ENCODE results near the gene THG1L.
"Not testable (repeated sequence)": the region's sequence is repeated elsewhere in the genome, so short reads cannot be mapped to it uniquely, and the experiment has no call there.

Gene THG1L

DNA sequence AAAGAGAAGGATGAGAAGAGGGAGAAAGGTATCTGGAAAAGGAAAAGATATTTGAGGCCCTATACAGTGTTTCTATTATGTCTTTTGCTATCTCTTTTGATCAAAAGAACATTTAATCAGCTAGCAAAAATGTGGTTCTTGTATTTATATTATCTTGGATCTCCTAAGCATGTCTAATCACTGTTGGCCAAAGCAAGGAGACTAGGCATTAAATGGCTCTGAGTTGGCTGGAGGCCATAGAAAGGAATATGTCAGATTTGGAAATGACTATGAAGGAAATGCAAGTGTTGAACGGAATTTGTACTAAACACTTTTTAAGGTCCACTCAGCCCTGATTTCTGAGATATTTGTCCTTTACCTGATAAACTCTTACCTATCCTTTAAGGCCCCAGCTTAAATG, 22.4 kb upstream of the THG1L start:
- Histone ChIP-seq H3K27ac (ENCODE audit: low read depth, low read length, severe bottlenecking) (no peak overlapping the region), H3K4me1 (ENCODE audit: control insufficient read depth, insufficient read depth, low read length, poor library complexity, severe bottlenecking) (no peaks in the 10 kb centered on the region), H3K4me3 (ENCODE audit: extremely low read depth, insufficient read depth, low read length, poor library complexity, severe bottlenecking) (no peak overlapping the region), H3K36me3 (ENCODE audit: control insufficient read depth, insufficient read depth, low read length) (no peaks in the 10 kb centered on the region), H3K9me3 (ENCODE audit: control insufficient read depth, low read length) (no peaks in the 10 kb centered on the region)
- no CpG with 5 or more reads among the region's 1 CpG for WGBS, 2 experiments (ENCODE audit: insufficient coverage in 2 of 2)

DNA sequence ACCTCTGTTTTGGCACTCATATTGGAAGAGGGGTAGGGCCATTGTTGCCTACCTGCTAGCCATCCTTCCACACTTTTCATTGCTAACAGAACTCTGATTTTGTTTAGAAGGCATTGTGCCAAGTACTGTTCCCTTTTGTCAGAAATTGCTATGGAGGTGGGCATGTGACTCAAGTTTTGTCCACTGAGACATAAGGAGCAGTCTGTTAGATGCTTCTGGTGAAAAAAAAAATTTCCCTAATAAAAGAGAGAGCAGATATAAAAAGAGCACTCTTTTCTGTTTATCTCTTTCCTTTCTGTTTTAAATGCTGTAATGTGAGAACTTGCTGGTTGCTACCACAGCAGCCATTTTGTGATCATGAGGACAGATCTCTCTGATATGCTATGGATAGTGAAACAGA, 21.9 kb upstream of the THG1L start:
- no peaks in the 10 kb centered on the region for H3K36me3 ChIP-seq (ENCODE audit: control insufficient read depth, insufficient read depth, low read length)
- no peaks in the 10 kb centered on the region for H3K4me1 ChIP-seq (ENCODE audit: control insufficient read depth, insufficient read depth, low read length, poor library complexity, severe bottlenecking)
- H3K27ac ChIP-seq (ENCODE audit: low read depth, low read length, severe bottlenecking) = no peak overlapping the region
- no peaks in the 10 kb centered on the region for H3K9me3 ChIP-seq (ENCODE audit: control insufficient read depth, low read length)
- H3K4me3 ChIP-seq (ENCODE audit: extremely low read depth, insufficient read depth, low read length, poor library complexity, severe bottlenecking) = no peak overlapping the region

DNA sequence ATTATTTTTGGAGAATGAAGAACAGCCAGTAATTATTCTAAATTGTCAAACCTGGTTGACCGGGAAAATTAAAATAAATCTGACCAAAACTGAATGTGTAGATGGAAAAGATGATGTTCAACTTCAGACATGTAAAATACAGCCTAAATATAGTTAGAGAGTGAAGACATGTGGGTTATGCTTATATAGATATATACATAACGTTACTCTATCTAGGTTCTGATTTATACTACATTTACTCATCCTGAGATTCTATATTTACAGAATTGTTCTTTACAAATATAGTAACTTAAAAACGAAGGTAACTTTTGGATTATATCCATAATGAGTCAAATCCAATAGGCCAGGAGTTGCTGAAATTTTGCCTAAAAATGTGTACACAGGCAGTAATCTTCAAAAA, 20.8 kb upstream of the THG1L start:
- no CpG with 5 or more reads among the region's 3 CpGs for WGBS, 2 experiments (ENCODE audit: insufficient coverage in 2 of 2)
- Histone ChIP-seq H3K9me3 (ENCODE audit: control insufficient read depth, low read length) (no peaks in the 10 kb centered on the region), H3K36me3 (ENCODE audit: control insufficient read depth, insufficient read depth, low read length) (no peaks in the 10 kb centered on the region), H3K4me3 (ENCODE audit: extremely low read depth, insufficient read depth, low read length, poor library complexity, severe bottlenecking) (no peak overlapping the region), H3K27ac (ENCODE audit: low read depth, low read length, severe bottlenecking) (no peak overlapping the region), H3K4me1 (ENCODE audit: control insufficient read depth, insufficient read depth, low read length, poor library complexity, severe bottlenecking) (no peaks in the 10 kb centered on the region)

DNA sequence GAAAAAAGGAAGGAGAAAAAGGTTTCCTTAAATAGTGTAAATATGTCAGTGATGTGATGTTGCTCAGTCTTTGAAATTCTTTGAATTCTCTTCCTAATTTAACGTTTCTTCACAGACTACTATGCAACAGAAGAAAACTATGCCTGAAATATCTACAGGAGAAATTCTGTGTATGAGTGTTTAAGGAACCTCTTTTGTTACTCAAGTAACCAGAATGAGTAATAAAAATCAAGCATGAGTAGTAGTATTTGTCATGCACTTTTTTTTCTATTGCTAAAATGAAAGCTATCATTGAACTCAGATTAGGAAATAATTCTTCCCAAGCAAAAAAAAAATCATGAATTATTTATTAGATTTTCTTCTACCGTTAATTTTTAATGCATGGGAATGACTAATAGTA, 20.3 kb upstream of the THG1L start:
- no peak overlapping the region for H3K27ac ChIP-seq (ENCODE audit: low read depth, low read length, severe bottlenecking)
- WGBS, 2 experiments (ENCODE audit: insufficient coverage in 2 of 2) = no CpG with 5 or more reads among the region's 2 CpGs
- no peak overlapping the region for H3K4me3 ChIP-seq (ENCODE audit: extremely low read depth, insufficient read depth, low read length, poor library complexity, severe bottlenecking)
- no peaks in the 10 kb centered on the region for H3K4me1 ChIP-seq (ENCODE audit: control insufficient read depth, insufficient read depth, low read length, poor library complexity, severe bottlenecking)
- no peaks in the 10 kb centered on the region for H3K36me3 ChIP-seq (ENCODE audit: control insufficient read depth, insufficient read depth, low read length)
- H3K9me3 ChIP-seq (ENCODE audit: control insufficient read depth, low read length) = no peaks in the 10 kb centered on the region

DNA sequence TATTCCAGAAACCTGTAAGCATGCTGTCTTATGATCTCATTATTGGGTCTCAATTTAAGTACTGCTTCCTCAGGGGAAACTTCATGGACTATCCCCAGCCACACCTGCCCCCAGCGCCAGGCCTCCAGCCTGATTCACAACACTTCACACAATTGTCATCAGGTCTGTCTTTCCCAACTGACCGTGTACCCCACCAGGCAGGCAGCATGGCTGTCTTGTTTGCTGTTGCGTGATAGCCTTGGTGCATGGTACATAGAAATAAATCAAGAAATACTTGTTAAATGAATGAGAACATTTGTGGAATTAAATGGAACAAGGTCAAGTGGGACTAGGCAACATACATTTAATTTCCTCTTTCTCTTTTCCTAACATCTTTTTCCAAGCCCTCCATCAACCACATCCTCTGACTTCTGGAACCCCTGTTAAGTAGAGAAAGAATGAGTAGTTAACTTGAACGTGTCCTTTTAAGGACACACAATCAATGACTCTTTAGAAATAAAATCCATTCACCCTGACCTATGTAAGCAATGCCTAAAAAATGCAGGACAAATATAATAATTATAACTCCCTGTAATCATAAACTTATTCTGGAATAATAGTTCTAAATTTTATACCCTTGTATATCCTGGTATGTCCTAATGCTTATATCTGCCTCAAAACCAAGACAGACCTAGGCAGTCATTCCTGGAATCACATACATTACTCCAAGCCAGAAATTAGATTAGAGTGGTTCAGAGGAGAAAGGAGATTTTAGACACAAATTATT, 17.2 kb upstream of the THG1L start:
- Histone ChIP-seq H3K36me3 (ENCODE audit: control insufficient read depth, insufficient read depth, low read length) (no peaks in the 10 kb centered on the region), H3K4me3 (ENCODE audit: extremely low read depth, insufficient read depth, low read length, poor library complexity, severe bottlenecking) (no peak overlapping the region), H3K4me1 (ENCODE audit: control insufficient read depth, insufficient read depth, low read length, poor library complexity, severe bottlenecking) (no peaks in the 10 kb centered on the region), H3K27ac (ENCODE audit: low read depth, low read length, severe bottlenecking) (no peak overlapping the region), H3K9me3 (ENCODE audit: control insufficient read depth, low read length) (no peaks in the 10 kb centered on the region)
- 80 to 100% methylated on average over 1 to 3 of the region's 4 CpGs for WGBS, 2 experiments (ENCODE audit: insufficient coverage in 2 of 2)

DNA sequence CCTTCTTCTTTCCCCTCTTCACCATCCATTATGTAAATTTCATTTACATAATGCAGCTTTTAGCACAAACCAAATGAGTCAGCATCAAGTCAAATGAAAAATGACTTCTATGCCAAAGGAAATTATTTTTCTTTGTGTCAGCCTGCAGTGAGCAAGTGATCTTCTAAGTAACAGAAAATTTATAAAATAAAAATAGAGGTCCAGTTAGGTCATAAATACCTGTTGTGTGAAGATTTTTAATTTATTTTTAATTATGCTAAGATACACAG, 16.7 kb upstream of the THG1L start:
- H3K36me3 ChIP-seq (ENCODE audit: control insufficient read depth, insufficient read depth, low read length) = no peaks in the 10 kb centered on the region
- H3K27ac ChIP-seq (ENCODE audit: low read depth, low read length, severe bottlenecking) = no peak overlapping the region
- no peaks in the 10 kb centered on the region for H3K4me1 ChIP-seq (ENCODE audit: control insufficient read depth, insufficient read depth, low read length, poor library complexity, severe bottlenecking)
- H3K4me3 ChIP-seq (ENCODE audit: extremely low read depth, insufficient read depth, low read length, poor library complexity, severe bottlenecking) = no peak overlapping the region
- no peaks in the 10 kb centered on the region for H3K9me3 ChIP-seq (ENCODE audit: control insufficient read depth, low read length)

DNA sequence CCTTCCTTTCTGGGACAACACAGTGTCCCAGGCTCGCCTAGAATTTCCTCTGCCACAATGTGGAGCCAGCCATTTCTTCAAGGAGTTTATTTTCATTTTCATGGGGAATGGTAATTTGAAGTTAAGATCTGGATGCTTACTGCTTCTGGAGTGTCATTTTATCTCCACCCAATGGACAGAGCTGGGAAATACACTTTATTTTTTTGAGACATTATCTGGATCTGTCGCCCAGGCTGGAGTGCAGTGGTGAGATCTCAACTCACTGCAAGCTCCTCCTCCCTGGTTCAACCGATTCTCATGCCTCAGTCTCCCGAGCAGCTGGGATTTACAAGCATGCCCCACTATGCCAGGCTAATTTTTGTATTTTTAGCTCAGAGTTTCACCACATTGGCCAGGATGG, 12.7 kb upstream of the THG1L start:
- no peaks in the 10 kb centered on the region for H3K36me3 ChIP-seq (ENCODE audit: control insufficient read depth, insufficient read depth, low read length)
- H3K27ac ChIP-seq (ENCODE audit: low read depth, low read length, severe bottlenecking) = no peak overlapping the region
- WGBS, 2 experiments (ENCODE audit: insufficient coverage in 2 of 2) = 55 to 61% methylated on average over 3 to 4 of the region's 4 CpGs
- no peaks in the 10 kb centered on the region for H3K4me1 ChIP-seq (ENCODE audit: control insufficient read depth, insufficient read depth, low read length, poor library complexity, severe bottlenecking)
- no peaks in the 10 kb centered on the region for H3K9me3 ChIP-seq (ENCODE audit: control insufficient read depth, low read length)
- no peak overlapping the region for H3K4me3 ChIP-seq (ENCODE audit: extremely low read depth, insufficient read depth, low read length, poor library complexity, severe bottlenecking)

DNA sequence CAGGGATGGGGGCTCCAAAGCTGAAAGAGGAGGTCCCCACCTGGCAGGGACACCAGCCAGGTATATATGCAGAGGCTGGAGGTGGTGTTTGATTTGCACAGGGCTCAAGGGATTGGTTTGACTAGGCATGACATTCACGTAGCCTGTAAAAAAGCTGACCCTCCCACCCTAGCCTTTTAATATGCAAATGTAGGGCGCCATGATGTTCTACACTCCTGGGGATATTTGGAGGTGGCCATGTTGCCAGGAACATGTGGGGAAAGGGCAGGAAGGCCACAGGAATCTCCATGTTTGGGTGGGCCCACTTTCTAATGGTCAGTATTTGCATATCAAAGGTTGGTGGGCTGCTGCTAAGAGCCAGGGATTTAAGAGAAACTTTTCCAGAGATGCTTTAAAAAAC, 12.0 kb upstream of the THG1L start:
- Histone ChIP-seq H3K36me3 (ENCODE audit: control insufficient read depth, insufficient read depth, low read length) (no peaks in the 10 kb centered on the region), H3K4me3 (ENCODE audit: extremely low read depth, insufficient read depth, low read length, poor library complexity, severe bottlenecking) (no peak overlapping the region), H3K27ac (ENCODE audit: low read depth, low read length, severe bottlenecking) (no peak overlapping the region), H3K4me1 (ENCODE audit: control insufficient read depth, insufficient read depth, low read length, poor library complexity, severe bottlenecking) (no peaks in the 10 kb centered on the region), H3K9me3 (ENCODE audit: control insufficient read depth, low read length) (no peaks in the 10 kb centered on the region)
- no CpG with 5 or more reads among the region's 2 CpGs for WGBS, 2 experiments (ENCODE audit: insufficient coverage in 2 of 2)

DNA sequence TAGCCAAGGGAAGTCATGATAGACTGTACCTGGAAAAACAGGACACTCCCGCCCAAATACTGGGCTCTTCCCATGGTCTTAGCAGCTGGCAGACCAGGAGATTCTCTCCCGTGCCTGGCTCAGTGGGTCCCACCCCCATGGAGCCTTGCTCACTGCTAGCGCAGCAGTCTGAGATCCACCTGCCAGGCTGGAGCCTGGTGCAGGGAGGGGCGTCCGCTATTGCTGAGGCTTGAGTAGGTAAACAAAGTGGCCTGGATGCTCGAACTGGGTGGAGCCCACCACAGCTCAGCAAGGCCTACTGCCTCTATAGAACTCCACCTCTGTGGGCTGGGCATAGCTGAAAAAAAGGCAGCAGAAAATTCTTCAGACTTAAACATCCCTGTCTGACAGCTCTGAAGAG, 10.1 kb upstream of the THG1L start:
- Histone ChIP-seq H3K27ac (ENCODE audit: low read depth, low read length, severe bottlenecking) (no peak overlapping the region), H3K4me1 (ENCODE audit: control insufficient read depth, insufficient read depth, low read length, poor library complexity, severe bottlenecking) (no peaks in the 10 kb centered on the region), H3K4me3 (ENCODE audit: extremely low read depth, insufficient read depth, low read length, poor library complexity, severe bottlenecking) (no peak overlapping the region), H3K9me3 (ENCODE audit: control insufficient read depth, low read length) (no peaks in the 10 kb centered on the region), H3K36me3 (ENCODE audit: control insufficient read depth, insufficient read depth, low read length) (no peaks in the 10 kb centered on the region)
- WGBS, 2 experiments (ENCODE audit: insufficient coverage in 2 of 2) = 93 to 98% methylated on average over 3 to 4 of the region's 6 CpGs

DNA sequence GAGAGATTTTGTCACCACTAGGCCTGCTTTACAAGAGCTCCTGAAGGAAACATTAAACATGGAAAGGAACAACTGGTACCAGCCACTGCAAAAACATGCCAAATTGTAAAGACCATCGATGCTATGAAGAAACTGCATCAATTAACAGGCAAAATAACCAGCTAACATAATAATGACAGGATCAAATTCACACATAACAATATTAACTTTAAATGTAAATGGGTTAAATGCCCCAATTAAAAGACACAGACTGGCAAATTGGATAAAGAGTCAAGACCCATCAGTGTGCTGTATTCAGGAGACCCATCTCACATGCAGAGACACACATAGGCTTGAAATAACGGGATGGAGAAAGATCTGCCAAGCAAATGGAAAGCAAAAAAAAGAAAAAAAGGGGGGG, 8.3 kb upstream of the THG1L start:
- not testable (repeated sequence) for H3K36me3 ChIP-seq (ENCODE audit: control insufficient read depth, insufficient read depth, low read length); H3K4me3 ChIP-seq (ENCODE audit: extremely low read depth, insufficient read depth, low read length, poor library complexity, severe bottlenecking); H3K9me3 ChIP-seq (ENCODE audit: control insufficient read depth, low read length); H3K27ac ChIP-seq (ENCODE audit: low read depth, low read length, severe bottlenecking); H3K4me1 ChIP-seq (ENCODE audit: control insufficient read depth, insufficient read depth, low read length, poor library complexity, severe bottlenecking)
- WGBS, 2 experiments (ENCODE audit: insufficient coverage in 2 of 2) = no CpG with 5 or more reads among the region's 2 CpGs

DNA sequence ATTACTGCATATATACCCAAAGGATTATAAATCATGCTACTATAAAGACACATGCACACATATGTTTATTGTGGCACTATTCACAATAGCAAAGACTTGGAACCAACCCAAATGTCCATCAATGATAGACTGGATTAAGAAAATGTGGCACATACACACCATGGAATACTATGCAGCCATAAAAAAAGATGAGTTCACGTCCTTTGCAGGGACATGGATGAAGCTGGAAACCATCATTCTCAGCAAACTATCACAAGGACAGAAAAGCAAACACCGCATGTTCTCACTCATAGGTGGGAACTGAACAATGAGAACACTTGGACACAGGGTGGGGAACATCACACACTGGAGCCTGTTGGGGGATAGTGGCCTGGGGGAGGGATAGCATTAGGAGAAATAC, 4.6 kb upstream of the THG1L start:
- H3K36me3 ChIP-seq (ENCODE audit: control insufficient read depth, insufficient read depth, low read length); H3K9me3 ChIP-seq (ENCODE audit: control insufficient read depth, low read length); H3K27ac ChIP-seq (ENCODE audit: low read depth, low read length, severe bottlenecking); H3K4me1 ChIP-seq (ENCODE audit: control insufficient read depth, insufficient read depth, low read length, poor library complexity, severe bottlenecking); H3K4me3 ChIP-seq (ENCODE audit: extremely low read depth, insufficient read depth, low read length, poor library complexity, severe bottlenecking): not testable (repeated sequence)
- no CpG with 5 or more reads among the region's 2 CpGs for whole genome bisulfite sequencing, 2 experiments (ENCODE audit: insufficient coverage in 2 of 2)

DNA sequence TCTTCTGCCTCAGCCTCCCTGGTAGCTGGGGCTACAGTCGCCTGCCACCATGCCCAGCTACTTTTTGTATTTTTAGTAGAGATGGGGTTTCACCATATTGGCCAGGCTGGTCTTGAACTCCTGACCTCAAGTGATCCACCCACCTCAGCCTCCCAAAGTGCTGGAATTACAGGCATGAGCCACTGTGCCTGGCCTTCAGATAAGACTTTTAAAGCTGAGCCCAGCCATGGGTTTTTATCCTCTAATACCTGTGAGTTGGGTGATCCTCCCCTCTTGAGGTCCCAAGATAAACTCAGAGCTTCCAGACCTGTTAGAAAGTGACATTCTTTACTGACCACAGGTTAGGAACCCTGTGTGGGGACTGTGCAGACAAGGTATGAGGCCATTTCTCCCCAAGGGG, 3.4 kb upstream of the THG1L start:
- H3K4me1 ChIP-seq (ENCODE audit: control insufficient read depth, insufficient read depth, low read length, poor library complexity, severe bottlenecking); H3K36me3 ChIP-seq (ENCODE audit: control insufficient read depth, insufficient read depth, low read length); H3K9me3 ChIP-seq (ENCODE audit: control insufficient read depth, low read length); H3K4me3 ChIP-seq (ENCODE audit: extremely low read depth, insufficient read depth, low read length, poor library complexity, severe bottlenecking); H3K27ac ChIP-seq (ENCODE audit: low read depth, low read length, severe bottlenecking): not testable (repeated sequence)
- whole genome bisulfite sequencing, 2 experiments (ENCODE audit: insufficient coverage in 2 of 2) = 100% methylated on average over 1 of the region's 1 CpG; no CpG with 5 or more reads in 1 of the 2 experiments

Measured in mesodermal cell (in vitro differentiated cells).